ENCODE measurements around the gene MYH9.
A peak's percentile ranks its signal among the peaks of the same experiment; 100 is the strongest.
"Not testable (repeated sequence)": the region's sequence is repeated elsewhere in the genome, so short reads cannot be mapped to it uniquely, and the experiment has no call there.

The MYH9 gene

DNA sequence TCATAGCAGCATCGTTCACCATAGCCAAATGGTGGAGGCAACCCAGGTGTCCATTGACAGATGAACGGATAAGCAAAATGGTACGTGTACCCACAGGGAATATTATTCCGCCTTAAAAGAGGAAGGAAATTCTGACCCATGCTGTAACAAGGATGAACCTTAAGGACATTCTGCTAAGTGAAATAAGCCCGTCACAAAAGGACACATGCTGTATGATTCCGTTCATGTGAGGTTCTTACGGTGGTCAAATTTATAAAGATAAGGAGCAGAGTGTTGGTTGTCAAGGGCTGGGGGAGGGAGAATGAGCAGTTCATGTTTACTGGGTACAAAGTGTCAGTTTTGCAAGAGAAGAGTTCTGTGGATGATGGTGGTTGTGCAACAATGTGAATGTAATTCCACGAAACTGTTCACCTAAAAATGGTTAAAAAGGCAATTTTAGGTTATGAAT, 108.5 kb downstream of the MYH9 start:
- no peaks in the 10 kb centered on the region; the same call in 1 of the 2 replicates for H3F3A ChIP-seq (ENCODE audit: insufficient read depth, low read length)
- H3K9me3 ChIP-seq (ENCODE audit: low read length): no peaks in the 10 kb centered on the region
- H4K20me1 ChIP-seq (ENCODE audit: insufficient read depth, low read length): no peaks in the 10 kb centered on the region
- H3K9me2 ChIP-seq (ENCODE audit: low read depth, low read length): no peaks in the 10 kb centered on the region
- no peak overlapping the region for H3K27ac ChIP-seq (ENCODE audit: low read depth, low read length, poor library complexity, severe bottlenecking)
- H3K4me3 ChIP-seq (ENCODE audit: low read depth, low read length, poor library complexity, severe bottlenecking): no peak overlapping the region
- H3K79me2 ChIP-seq (ENCODE audit: insufficient read depth, low read length): no peaks in the 10 kb centered on the region
- H2AFZ ChIP-seq (ENCODE audit: low read length): no peak overlapping the region
- peaks cover 36% of the 10 kb centered on the region for H3K36me3 ChIP-seq (ENCODE audit: insufficient read depth, low read length)
- TF ChIP-seq, protein P1, sequence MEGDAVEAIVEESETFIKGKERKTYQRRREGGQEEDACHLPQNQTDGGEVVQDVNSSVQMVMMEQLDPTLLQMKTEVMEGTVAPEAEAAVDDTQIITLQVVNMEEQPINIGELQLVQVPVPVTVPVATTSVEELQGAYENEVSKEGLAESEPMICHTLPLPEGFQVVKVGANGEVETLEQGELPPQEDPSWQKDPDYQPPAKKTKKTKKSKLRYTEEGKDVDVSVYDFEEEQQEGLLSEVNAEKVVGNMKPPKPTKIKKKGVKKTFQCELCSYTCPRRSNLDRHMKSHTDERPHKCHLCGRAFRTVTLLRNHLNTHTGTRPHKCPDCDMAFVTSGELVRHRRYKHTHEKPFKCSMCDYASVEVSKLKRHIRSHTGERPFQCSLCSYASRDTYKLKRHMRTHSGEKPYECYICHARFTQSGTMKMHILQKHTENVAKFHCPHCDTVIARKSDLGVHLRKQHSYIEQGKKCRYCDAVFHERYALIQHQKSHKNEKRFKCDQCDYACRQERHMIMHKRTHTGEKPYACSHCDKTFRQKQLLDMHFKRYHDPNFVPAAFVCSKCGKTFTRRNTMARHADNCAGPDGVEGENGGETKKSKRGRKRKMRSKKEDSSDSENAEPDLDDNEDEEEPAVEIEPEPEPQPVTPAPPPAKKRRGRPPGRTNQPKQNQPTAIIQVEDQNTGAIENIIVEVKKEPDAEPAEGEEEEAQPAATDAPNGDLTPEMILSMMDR (IDR thresholded peaks at IDR 0.05; ENCODE audit: low read length): no peak
- TF ChIP-seq EZH2 (IDR thresholded peaks at IDR 0.05; ENCODE audit: borderline replicate concordance, low read length): no peak
- peaks cover 8% of the 10 kb centered on the region for H3K4me1 ChIP-seq (ENCODE audit: insufficient read depth, low read length, severe bottlenecking)
- no peak overlapping the region for H3K9ac ChIP-seq (ENCODE audit: low read length)
- no peak overlapping the region for H3K4me2 ChIP-seq (ENCODE audit: low read length)
- peaks cover 3% of the 10 kb centered on the region; the same call in 1 of the 2 replicates for H3K27me3 ChIP-seq (ENCODE audit: insufficient read depth, low read length)

DNA sequence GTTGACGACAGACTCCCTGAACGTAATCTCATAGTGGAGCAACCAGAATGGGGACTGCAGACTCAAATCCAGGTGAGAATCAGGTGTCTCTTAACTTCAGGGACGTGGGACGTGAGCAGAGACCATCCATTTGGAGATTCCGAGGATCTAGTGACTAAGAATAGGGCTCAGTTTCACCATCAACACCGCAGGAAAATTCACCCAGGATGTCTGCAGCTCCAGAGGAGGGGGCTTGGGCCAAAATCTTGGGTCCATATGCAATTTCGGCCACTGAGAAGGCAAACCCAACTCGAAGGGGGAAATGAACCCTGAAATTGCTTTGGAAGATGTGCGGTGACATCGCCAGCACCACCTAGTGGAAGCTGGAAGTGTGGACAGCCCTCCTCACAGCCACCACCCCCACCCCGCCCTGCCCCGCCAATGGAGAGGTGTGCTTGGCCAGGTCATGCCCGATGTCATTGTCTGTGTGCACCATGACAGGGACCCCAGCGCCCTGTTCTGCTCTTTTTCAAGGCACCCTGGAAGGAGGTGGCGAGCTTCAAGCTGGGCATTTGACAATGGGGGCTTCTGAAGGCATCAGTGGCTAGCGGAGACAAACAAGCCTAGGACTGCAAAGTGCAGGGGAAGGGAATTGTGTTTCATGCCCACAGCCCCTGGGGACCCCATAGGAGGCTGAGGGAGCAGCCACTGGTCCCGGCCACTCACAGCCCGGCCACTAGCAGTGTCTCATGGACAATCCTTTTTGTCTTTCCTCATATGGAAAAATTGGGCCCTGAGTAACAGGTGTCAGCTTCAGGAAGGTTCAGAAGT, 110.1 kb downstream of the MYH9 start:
- H3K4me1 ChIP-seq (ENCODE audit: insufficient read depth, low read length, severe bottlenecking): peaks cover 8% of the 10 kb centered on the region
- peak overlapping the region; percentile 10; the same call in 1 of the 2 replicates for H3K4me2 ChIP-seq (ENCODE audit: low read length)
- no peak for TF ChIP-seq EZH2 (IDR thresholded peaks at IDR 0.05; ENCODE audit: borderline replicate concordance, low read length)
- TF ChIP-seq, protein P1 (IDR thresholded peaks at IDR 0.05; ENCODE audit: low read length): peak; percentile 76
- H3K4me3 ChIP-seq (ENCODE audit: low read depth, low read length, poor library complexity, severe bottlenecking): no peak overlapping the region
- H3K9me2 ChIP-seq (ENCODE audit: low read depth, low read length): no peaks in the 10 kb centered on the region
- no peak overlapping the region for H3K27ac ChIP-seq (ENCODE audit: low read depth, low read length, poor library complexity, severe bottlenecking)
- H3K9me3 ChIP-seq (ENCODE audit: low read length): no peaks in the 10 kb centered on the region
- no peak overlapping the region for H3K9ac ChIP-seq (ENCODE audit: low read length)
- H3K27me3 ChIP-seq (ENCODE audit: insufficient read depth, low read length): peaks cover 3% of the 10 kb centered on the region; the same call in 1 of the 2 replicates
- no peaks in the 10 kb centered on the region for H3K79me2 ChIP-seq (ENCODE audit: insufficient read depth, low read length)
- H3F3A ChIP-seq (ENCODE audit: insufficient read depth, low read length): no peaks in the 10 kb centered on the region; the same call in 1 of the 2 replicates
- H3K36me3 ChIP-seq (ENCODE audit: insufficient read depth, low read length): peaks cover 21% of the 10 kb centered on the region
- no peak overlapping the region for H2AFZ ChIP-seq (ENCODE audit: low read length)
- no peaks in the 10 kb centered on the region for H4K20me1 ChIP-seq (ENCODE audit: insufficient read depth, low read length)

DNA sequence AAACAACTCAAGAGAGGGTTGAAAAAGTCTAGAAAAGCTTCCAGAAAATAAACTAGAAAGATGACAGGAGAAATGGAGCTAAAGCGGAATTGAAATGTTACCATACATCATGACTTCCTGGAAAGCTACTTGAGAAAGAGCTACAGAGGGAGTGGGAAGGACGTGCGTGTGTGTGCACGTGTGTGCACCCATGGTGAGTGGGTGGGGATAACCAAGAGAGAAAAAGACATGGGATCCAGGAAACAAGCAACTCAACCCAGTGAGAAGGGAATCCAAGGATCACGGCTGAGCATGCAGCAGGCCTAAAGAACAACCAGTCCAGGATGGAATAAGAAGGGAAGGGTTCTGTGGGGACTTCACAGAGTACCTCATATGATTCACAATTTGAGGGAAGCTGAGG, 113.2 kb downstream of the MYH9 start:
- H3F3A ChIP-seq (ENCODE audit: insufficient read depth, low read length): no peaks in the 10 kb centered on the region; the same call in 1 of the 2 replicates
- TF ChIP-seq, protein P1 (IDR thresholded peaks at IDR 0.05; ENCODE audit: low read length): no peak
- no peak for TF ChIP-seq EZH2 (IDR thresholded peaks at IDR 0.05; ENCODE audit: borderline replicate concordance, low read length)
- peaks cover 8% of the 10 kb centered on the region for H3K4me1 ChIP-seq (ENCODE audit: insufficient read depth, low read length, severe bottlenecking)
- no peak overlapping the region for H3K4me2 ChIP-seq (ENCODE audit: low read length)
- peaks cover 3% of the 10 kb centered on the region; the same call in 1 of the 2 replicates for H3K27me3 ChIP-seq (ENCODE audit: insufficient read depth, low read length)
- no peaks in the 10 kb centered on the region for H4K20me1 ChIP-seq (ENCODE audit: insufficient read depth, low read length)
- H3K79me2 ChIP-seq (ENCODE audit: insufficient read depth, low read length): no peaks in the 10 kb centered on the region
- H3K4me3 ChIP-seq (ENCODE audit: low read depth, low read length, poor library complexity, severe bottlenecking): no peak overlapping the region
- H2AFZ ChIP-seq (ENCODE audit: low read length): no peak overlapping the region
- no peaks in the 10 kb centered on the region for H3K9me2 ChIP-seq (ENCODE audit: low read depth, low read length)
- no peaks in the 10 kb centered on the region for H3K9me3 ChIP-seq (ENCODE audit: low read length)
- no peak overlapping the region for H3K27ac ChIP-seq (ENCODE audit: low read depth, low read length, poor library complexity, severe bottlenecking)
- H3K36me3 ChIP-seq (ENCODE audit: insufficient read depth, low read length): no peaks in the 10 kb centered on the region
- H3K9ac ChIP-seq (ENCODE audit: low read length): no peak overlapping the region

DNA sequence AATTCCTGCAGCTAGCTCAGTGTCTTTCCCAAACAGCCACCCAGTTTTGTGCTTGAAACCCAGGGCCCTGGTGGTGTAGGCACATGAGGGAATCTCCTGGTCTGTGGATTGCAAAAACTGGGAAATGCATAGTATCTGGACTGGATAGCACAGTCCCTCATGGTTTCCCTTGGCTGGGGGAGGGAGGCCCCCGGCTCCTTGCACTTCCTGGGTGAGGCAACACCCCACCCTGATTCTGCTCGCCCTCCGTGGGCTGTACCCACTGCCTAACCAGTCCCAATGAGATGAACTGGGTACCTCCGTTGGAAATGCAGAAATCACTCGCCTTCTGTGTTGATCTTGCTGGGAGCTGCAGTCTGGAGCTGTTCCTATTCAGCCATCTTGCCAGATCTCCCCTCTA, 115.8 kb downstream of the MYH9 start:
- H2AFZ ChIP-seq (ENCODE audit: low read length); H3K9ac ChIP-seq (ENCODE audit: low read length); H3F3A ChIP-seq (ENCODE audit: insufficient read depth, low read length); H4K20me1 ChIP-seq (ENCODE audit: insufficient read depth, low read length); H3K4me3 ChIP-seq (ENCODE audit: low read depth, low read length, poor library complexity, severe bottlenecking); H3K36me3 ChIP-seq (ENCODE audit: insufficient read depth, low read length); H3K4me1 ChIP-seq (ENCODE audit: insufficient read depth, low read length, severe bottlenecking); H3K9me2 ChIP-seq (ENCODE audit: low read depth, low read length); H3K27ac ChIP-seq (ENCODE audit: low read depth, low read length, poor library complexity, severe bottlenecking); H3K4me2 ChIP-seq (ENCODE audit: low read length); H3K9me3 ChIP-seq (ENCODE audit: low read length); H3K79me2 ChIP-seq (ENCODE audit: insufficient read depth, low read length); H3K27me3 ChIP-seq (ENCODE audit: insufficient read depth, low read length): not testable (repeated sequence)

DNA sequence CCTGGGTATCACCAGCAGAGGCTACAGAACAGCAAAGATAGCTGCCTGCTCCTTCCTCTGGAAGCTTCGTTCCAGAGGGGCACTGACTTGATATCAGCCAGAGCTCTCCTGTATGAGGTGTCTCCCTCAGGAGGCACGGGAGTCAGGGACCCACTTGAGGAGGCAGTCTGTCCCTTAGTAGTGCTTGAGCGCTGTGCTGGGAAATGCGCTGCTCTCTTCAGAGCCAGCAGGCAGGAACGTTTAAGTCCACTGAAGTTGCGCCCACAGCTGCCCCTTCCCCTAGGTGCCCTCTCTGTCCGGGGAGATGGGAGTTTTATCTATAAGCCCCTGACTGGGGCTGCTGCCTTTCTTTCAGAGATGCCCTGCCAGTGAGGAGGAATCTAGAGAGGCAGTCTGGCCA, 116.5 kb downstream of the MYH9 start:
- not testable (repeated sequence) for H3K9me2 ChIP-seq (ENCODE audit: low read depth, low read length); H3K4me2 ChIP-seq (ENCODE audit: low read length); H3K27me3 ChIP-seq (ENCODE audit: insufficient read depth, low read length); H3K79me2 ChIP-seq (ENCODE audit: insufficient read depth, low read length); H2AFZ ChIP-seq (ENCODE audit: low read length); H3K9me3 ChIP-seq (ENCODE audit: low read length); H3K27ac ChIP-seq (ENCODE audit: low read depth, low read length, poor library complexity, severe bottlenecking); H3K9ac ChIP-seq (ENCODE audit: low read length); H4K20me1 ChIP-seq (ENCODE audit: insufficient read depth, low read length); H3K4me1 ChIP-seq (ENCODE audit: insufficient read depth, low read length, severe bottlenecking); H3F3A ChIP-seq (ENCODE audit: insufficient read depth, low read length); H3K4me3 ChIP-seq (ENCODE audit: low read depth, low read length, poor library complexity, severe bottlenecking); H3K36me3 ChIP-seq (ENCODE audit: insufficient read depth, low read length)

Data from OCI-LY1 (cell line).